Myocyte (in vitro differentiated cells): ENCODE data around the gene NPIPB2. TPM values are rescaled to one million over a fixed set of nuclear protein-coding genes. Genes with fewer than 3 reads are reported as not detected.
A peak's percentile ranks its signal among the peaks of the same experiment; 100 is the strongest.
"Not testable (repeated sequence)": the region's sequence is repeated elsewhere in the genome, so short reads cannot be mapped to it uniquely, and the experiment has no call there.

Source experiments
- DNase-seq: peaks from one replicate; pipeline ENCODE4 v3.0.0-alpha.2; 2012; ENCODE audit warnings: low read depth
- total RNA-seq: library from RNA; depleted of rRNA; stranded (reverse); fragments of >200 nt; gene quantifications from 2 replicates; pipeline ENCODE4 v1.2.3, GENCODE V29; 2014

Gene NPIPB2
- total RNA-seq, 1 donor from 2014 or later, result 1.1 TPM

DNA sequence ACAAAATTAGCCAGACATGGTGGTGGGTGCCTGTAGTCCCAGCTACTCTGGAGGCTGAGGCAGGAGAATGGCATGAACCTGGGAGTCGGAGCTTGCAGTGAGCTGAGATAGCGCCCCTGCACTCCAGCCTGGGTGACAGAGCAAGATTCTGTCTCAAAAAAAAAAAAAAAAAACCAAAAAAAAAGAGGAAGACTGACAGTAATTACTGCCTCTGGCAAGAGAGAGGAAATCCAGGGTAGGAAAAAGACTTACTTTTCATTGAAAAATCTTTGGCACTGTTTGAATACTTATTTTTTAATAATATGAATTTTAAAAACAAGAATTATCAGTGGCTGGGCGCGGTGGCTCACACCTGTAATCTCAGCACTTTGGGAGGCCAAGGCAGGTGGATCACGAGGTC, 20.6 kb upstream of the NPIPB2 start:
- not testable (repeated sequence) for DNase-seq

DNA sequence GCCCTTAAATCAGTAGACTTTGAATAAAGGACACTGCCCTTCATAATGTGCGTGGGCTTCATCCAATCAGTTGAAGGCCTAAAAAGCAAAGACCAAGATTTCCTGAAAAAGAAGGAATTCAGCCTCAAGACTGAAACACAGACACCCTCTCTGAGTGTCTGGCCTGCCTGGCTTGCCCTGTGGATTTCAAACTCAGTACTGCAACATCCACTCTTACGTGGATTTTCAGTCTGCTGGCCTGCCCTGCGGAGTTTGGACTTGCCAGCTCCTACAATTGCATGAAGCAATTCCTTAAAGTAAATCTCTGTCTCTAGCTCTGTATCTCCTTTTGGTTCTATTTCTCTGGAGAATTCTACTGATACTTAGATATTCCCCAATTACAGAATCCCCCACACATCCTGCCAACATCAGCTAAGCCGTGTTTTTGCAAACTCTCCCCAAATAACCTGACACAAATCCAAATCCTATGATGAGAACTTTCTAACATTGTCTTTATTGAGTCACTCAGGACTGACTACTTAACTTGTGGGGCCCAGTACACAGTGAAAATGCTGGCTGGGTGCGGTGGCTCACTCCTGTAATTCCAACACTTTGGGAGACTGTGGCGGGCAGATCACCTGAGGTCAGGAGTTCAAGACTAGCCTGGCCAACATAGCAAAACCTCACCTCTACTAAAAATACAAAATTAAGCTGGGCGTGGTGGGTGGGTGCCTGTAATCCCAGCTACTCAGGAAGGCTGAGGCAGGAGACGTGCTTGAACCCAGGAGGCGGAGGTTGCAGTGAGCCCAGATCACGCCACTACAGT, 15.9 kb upstream of the NPIPB2 start:
- no peak for DNase-seq

DNA sequence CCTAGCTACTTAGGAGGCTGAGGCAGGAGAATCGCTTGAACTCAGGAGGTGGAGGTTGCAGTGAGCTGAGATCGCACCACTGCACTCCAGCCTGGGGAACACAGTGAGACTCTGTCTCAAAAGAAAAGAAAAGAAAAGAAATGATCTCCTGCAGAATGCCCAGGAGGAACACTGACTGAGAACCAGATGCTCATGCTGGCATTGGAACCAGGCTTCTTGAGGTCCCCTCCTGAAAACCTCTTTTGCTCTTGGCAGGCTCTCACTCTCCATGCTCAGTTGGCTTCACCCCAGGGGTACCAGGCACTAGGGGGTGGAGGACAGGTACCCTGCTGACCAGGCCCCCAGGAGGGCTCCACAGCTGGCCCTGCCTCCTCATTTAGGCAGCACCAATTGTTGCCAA, 14.7 kb upstream of the NPIPB2 start:
- DNase-seq, result no peak

DNA sequence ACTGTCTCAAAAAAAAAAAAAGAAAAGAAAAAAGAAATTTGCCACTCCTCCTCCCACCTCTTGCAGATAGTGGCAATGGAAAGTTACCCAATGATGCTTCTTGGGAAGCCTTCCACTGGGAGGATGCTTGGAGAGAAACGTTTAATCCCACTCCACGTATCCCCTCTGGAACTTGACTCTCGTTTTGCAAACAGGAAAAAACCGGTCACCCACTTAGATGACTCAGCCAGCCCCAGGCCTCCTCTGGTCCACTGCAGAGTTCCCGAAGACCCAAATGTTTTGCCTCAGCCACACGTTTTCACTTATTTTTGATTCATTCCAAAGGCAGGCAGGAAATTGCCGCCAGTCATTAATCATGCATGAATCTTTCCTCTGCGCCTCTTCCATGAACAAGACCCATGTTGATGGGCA, 13.9 kb upstream of the NPIPB2 start:
- no peak for DNase-seq

DNA sequence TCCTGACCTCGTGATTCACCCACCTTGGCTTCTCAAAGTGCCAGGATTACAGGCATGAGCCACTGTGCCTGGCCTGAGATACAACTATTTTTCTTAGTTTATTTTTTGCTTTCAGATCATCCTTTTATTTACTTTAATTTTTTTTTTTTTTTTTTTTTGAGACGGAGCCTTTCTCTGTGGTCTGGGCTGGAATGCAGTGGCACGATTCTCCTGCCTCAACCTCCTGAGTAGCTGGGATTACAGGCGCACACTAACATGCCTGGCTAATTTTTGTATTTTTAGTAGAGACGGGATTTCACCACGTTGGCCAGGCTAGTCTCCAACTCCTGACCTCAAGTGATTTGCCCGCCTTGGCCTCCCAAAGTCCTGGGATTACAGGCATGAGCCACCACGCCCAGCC, 11.7 kb upstream of the NPIPB2 start:
- not testable (repeated sequence) for DNase-seq

DNA sequence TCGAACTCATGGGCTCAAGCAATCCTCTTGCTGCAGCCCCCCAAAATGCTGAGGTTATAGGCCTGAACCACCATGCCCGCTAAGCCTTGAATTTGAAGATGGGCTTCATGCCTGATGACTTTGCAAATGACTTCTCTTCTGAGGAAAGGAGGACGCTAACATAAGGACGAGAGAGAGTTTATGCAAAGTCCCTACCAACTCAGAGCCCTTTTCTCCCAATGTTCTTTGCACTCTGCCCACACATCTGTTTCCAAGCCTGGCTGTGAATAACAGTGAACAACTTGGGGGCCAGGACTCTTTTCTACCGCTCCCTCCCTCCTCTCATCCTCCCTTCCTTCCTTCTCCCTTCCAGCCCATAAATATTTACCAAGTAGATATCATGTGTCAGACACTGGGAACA, 8.5 kb upstream of the NPIPB2 start:
- DNase-seq, result no peak

DNA sequence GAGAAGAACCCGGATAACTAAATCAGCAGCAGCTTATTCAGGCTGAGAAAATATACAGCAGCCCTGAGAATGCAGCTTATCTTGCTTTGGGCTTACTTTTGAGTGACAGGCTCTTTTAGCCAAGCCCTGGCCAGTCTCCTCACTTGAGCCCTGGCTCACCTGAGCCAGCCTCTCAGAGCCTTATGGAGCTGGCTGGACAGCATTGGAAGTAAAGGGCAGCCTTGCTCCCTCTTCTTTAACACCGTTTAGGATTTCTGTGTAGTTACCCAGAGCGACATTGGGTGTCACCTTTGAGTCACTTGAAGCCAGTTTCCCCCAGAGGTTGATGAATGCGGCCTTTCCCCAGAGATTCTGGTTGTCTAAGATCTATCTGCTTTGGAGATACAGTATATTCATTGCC, 7.7 kb upstream of the NPIPB2 start:
- DNase-seq, result peak; percentile 57

DNA sequence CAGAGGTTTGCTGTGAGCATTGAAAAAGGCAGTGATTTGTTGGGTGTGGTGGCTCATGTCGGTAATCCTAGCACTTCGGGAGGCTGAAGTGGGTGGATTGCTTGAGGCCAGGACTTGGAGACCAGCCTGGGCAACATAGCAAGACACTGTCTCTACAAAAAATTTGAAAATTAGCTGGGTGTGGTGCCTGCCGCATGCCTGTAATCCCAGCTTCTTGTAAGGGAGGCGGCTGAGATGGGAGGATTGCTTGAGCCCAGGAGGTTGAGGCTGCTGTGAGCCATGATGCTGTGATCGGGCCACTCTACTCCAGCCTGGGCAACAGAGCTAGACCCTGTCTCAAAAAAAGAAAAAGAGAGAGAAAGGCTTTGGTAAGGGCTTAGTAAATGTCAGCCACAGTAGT, 7.0 kb upstream of the NPIPB2 start:
- no peak for DNase-seq

DNA sequence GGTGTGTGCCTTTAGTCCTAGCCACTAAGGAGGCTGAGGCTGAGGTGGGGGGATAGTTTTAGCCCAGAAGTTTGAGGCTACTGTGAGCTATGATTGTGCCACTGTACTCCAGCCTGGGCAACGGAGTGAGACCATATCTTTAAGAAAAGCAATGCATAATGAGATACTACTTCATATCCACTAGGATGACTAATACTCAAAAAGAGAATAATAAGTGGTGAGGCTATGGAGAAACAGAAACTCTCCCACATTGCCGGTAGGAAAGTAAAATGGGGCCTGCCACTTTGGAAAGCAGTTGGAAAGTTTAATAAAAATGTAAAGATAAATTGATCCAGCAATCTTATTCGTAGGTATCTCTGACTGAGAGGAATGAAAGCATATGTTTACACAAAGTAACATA, 4.6 kb upstream of the NPIPB2 start:
- no peak for DNase-seq

DNA sequence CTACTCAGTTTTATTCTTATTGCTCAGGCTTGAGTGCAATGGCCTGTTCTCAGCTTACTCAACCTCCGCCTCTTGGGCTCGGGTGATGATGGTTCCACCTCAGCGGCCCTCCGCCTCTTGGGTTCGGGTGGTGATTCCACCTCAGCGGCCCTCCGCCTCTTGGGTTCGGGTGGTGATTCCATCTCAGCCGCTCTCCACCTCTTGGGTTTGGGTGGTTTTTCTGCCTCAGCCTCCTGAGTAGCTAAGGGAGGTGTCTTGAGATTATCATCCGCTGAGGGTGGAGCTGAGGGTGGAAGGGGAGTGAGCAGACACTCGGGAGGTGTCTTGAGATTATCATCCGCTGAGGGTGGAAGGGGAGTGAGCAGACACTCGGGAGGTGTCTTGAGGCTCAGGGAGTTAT, 14.5 kb downstream of the NPIPB2 start:
- DNase-seq, result not testable (repeated sequence)

DNA sequence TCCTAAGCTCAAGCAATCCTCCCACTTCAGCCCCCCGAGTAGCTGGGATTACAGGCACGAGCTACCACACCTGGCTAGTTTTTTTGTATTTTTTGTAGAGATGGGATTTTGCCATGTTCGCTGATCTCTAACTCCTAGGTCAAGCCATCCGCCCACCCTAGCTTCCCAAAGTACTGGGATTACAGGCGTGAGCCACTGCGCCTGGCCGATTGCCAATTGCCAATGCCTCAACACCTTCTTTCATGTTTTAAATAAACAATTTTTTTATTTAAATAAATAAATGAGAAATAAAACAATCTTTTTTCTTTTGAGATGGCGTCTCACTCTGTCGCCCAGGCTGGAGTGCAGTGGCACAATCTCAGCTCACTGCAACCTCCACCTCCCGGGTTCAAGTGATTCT, 17.8 kb downstream of the NPIPB2 start:
- DNase-seq, result not testable (repeated sequence)

DNA sequence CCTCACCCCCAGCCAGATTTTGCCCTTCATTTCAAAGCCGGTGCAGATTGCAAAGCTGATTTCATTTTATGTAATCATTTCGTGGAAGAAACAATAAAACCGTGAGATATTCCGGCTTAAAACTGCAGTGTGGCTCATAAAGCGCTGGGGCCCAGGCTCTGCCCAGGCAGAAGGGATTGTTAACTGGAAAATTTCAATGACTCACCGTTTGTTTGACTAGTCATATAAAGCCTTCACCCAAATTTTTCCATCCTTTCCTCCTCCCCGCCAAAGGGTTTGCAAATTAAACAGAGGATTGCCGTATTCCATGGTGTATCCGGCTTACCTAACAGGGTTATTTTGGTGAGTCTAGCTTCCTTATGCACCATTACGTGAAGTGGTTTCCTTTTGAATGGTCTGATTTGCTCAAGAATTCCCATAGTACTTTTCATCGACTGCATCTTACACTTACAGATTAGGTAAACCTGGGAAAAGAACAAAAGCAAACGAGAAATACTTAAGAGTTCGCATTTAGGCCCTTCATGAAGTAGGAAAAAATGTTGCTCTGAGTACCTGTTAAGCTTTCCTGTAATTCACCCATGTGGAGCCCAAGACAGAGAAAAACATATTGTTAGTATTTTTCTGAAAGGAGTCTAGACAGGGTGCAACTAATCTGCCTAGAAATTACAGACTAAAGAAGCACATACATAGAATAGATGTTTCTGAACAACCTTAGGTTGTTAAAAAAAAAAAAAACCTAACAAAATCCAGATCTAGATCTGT, 25.1 kb downstream of the NPIPB2 start:
- no peak for DNase-seq

DNA sequence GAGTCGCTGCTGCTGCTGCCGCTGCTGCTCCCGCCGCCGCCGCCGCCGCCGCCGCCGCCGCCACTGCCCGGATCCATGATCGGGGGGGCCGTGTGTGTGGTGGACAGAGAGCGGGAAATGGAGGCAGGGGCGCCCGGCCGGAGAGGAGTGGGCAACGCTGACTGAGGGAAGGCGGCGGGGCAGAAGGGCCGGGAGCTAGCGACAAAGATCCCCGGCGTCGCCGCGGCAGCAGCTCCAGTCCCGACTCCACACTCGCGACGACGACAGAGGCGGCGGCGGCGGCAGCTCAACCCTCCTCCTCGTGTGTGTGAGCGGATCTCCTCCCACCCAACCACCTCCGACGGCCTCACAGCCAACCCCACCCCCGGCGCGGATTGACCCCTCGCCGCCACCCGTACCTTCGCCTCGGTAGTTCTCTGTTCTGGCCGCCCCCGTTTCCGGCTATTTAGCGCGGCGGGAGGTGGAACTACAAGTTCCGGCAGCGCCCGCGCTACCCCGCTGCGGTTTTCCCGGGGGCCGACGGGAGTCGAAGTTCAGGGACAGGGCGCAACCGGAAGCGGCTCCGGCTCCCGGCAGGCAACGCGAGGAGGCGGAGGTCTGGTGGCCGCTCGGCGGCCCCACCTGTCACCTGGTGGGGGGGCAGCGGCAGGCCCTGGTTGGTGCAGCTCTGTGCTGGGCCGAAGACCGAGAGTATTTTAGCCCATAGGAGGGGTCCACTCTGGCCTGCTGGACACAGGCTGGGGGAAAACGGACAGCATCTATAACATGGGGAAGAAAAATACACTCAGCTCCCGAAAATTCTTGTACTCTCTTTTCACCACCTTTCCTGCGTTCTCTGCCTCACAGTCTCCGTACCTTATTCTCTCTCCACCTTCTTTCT, 26.0 kb downstream of the NPIPB2 start, which contains the start of gene GSPT1:
Gene GSPT1, minus strand, starts transcription at position 313 of the 880 bp plus-strand sequence. Its CDS starts 236 bp downstream, at position 77.
- peak; percentile 99 for DNase-seq

DNA sequence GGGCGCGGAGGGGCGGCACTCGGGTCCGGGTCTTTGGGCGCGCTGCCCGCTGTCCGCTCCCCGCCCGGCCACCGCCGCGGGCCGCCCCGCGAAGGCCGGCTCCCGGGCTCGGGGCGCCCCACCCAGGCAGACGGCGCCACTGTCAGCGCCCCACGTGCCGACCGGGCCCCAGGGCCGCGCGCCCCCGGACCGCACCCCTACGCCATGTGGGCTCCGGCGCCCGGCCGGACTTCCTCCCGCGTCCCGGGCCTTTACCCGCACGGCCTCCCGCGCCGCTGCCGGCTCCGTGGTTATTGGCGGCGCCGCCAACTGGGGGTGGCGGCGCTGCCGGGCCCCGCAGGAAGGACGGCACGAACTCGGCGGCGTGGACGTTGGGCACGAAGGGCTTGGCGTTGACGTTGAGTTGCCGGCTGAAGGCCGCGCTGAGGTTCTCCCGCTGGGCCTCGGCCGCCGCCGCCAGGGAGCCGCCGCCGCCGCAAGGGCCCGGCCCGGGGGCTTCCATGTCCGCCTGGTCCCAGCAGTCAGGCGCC, 26.7 kb downstream of the NPIPB2 start:
- peak; percentile 50 for DNase-seq

DNA sequence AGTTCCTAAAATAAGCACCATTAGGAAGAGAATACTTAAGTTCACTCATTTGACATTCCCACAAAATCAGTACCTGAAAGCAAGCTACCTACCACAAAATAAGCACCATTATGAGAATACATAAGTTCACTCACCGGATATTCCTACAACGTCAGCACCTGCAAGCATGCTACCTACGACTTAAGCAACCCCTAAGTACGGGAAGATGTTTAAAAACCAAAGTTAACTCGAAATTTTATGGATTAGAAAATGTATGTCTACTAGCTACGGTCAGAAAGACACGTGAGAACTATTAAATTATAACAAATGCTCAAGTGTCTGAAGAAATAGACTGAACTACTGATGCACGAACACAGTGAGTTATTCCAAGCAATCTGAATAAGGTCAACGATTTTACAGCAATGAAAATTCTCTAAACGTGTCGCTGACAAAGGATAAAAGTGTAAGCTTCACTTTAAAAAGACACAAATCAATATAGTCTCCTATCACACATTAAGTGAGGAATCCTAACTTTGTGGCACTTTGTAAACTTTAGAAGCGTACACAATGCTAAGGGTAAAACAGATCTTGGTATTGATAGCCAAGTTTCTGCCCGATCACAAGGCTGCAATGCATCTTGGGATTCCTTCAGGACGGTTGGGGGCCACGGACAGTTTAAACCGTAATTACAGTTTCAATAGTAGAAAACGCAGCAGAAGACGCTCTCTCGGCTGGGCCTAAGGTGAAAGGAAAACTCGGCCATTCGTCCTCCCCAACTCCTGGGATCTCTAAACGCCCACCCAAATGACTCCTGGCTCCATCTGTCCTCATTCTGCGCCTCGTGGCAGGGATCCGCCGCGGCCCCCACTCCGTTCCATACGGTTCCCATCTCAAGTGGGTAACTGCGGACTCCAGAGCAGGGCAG, 27.4 kb downstream of the NPIPB2 start:
- peak; percentile 39 for DNase-seq

DNA sequence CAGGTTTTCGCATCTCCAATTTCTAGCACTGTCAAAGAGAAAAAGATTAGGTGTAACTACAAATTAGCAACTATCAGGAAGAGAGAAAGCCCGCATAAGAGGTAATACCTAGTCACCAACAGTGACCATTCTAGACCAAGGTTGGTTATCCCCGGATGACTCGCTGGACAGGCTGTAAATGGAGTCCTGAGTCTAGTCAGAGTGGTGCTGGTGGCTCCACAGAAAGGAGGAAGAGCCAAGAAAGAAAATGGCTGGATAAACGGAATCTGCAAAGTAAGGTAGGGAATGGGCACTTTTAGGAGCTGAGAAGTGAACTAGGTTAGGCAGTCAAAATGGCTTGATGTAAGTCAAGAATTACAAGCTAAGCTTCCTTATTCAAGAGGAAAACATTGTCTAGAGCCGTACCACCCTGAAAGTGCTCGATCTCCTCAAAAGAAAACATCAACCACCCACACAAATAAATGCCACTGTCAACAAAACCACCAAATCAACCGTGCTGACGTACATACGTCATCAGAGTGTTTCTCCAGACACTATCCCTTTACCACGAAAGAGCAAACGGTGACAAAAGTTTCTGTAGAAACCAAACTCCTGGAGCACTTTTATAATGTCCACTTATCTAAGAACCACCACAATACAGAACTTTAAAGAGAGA, 28.3 kb downstream of the NPIPB2 start:
- peak; percentile 38 for DNase-seq

DNA sequence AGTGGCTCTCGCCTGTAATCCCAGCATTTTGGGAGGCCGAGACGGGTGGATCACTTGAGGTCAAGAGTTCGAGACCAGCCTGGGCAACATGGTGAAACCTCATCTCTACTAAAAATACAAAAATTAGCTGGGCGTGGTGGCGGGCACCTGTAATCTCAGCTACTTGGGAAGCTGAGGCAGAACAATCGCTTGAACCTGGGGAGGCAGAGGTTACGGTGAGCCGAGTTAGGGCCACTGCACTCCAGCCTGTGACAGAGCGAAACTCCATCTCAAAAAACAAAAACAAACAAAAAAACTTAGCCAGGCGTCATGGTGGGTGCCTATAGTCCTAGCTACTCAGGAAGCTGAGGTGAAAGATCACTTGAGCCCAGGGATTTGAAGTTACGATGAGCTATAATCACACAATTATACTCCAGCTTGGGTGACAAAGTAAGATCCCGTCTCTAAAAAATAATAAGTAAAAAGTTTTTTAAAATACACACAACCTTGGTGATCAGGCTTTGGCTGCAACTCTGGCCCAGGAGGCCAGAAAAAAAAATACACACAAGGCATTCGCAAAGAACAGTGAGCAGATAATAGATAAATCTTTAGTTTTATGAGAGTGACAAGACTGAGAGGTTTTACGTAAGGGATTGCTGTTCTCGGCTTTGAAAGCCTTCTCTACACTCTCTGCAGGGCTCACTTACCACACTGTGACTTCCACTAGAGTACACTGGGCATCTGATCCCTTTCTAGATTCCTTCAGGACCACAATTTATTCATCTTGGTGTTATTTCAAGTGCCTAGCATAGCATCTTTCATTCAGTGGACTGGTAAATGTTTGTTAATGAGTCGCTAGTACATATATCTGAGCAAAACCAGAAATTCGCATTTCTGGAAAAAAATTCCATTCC, 31.9 kb downstream of the NPIPB2 start:
- DNase-seq, result no peak

DNA sequence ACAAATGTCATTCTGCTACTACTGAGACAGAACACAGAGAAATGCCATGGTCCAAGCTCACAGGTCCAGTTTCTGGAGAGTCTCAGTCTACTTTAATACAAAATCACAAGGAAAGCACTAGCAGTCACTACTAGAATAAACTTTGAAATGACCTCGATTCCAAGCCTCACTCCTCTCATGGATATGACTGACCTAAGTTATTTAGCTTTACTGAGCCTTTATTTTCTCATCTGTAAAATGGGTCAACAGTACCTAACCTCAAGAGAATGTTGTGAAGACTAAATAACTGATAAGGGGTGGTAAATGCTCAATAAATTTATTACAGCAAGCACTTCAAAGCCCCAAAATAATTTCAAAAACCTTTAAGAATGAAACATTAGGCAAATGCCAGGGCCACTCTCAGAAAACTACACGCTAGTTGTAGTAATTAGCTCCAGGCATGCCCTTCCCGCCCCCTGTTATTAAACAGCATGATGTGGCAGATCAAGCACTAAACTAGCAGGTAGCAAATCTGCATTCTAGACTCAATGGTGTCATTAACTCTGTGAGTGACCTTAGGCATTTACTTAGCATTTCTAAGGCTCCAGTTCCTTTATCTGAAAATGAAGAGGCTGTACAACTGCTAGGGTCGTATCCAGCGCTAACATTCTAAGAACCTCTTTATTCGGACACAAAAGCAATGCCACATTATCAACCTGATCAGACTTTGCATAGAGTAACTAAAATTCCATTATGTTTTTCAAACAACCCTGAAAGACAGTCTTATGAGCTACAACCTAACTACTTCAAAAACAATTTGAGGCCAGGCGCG, 34.5 kb downstream of the NPIPB2 start:
- no peak for DNase-seq
